ENCODE data around the gene OSER1. TPM values are rescaled to one million over a fixed set of nuclear protein-coding genes. Genes with fewer than 3 reads are reported as not detected.

Gene OSER1
- total and polyA plus RNA-seq, 2 of the 8 experiments (the other 6 are each of a cell fraction or from before 2014, with no cell fraction given): 24.5 to 31.8 TPM

GRCh38 chr20:44154521-44155001 is 56.0 kb downstream of the OSER1 start (continued):
- TF ChIP-seq MAX (IDR thresholded peaks at IDR 0.05): no peak
